CD4-positive, alpha-beta T cell (primary cell): Measurements from ENCODE around the gene SLC1A2. TPM values are rescaled to one million over a fixed set of nuclear protein-coding genes. Genes with fewer than 3 reads are reported as not detected.

Source experiments
- ATAC-seq: fragments of 200-7000 bp; cut with Tn5 transposase; one replicate; pipeline ENCODE4 v1.10.0; 2022; ENCODE audit warnings: mild to moderate bottlenecking; ENCODE audit not compliant: poor library complexity
- CTCF ChIA-PET: fragments of 350-600 bp; sonication (Branson Sonifier 250); formaldehyde crosslinking; loops from one replicate; lab custom pipeline; 2021; ENCODE audit warnings: antibody characterized with exemption, inconsistent platforms; lab: Charles Lee
- POLR2A ChIA-PET: fragments of 350-600 bp; sonication (Branson Sonifier 250); formaldehyde crosslinking; loops from one replicate; lab custom pipeline; 2021; ENCODE audit warnings: antibody characterized with exemption, inconsistent platforms; lab: Charles Lee
- DNase-seq, 14 experiments: peaks; one replicate each; pipeline ENCODE4 v3.0.0-alpha.2; 2013 to 2020; ENCODE audit warnings: mixed read lengths in 2 of 14
- H3K27ac ChIP-seq, 2 donors: one replicate each; pipeline versions ENCODE4 v1.5.1 to v1.7.0; 2013; ENCODE audit warnings: low read length in 2 of 2, low read depth in 1 of 2, mild to moderate bottlenecking in 1 of 2
- H3K27me3 ChIP-seq, 2 experiments: 1 replicate in 1 of 2; 2 replicates in 1 of 2; pipeline versions ENCODE4 v1.6.1 to v1.7.0; 2013; ENCODE audit warnings: low read length in 2 of 2, control low read depth in 1 of 2, mild to moderate bottlenecking in 1 of 2, moderate library complexity in 1 of 2; ENCODE audit not compliant: insufficient read depth in 2 of 2, control insufficient read depth in 1 of 2
- H3K36me3 ChIP-seq: one replicate; pipeline ENCODE4 v1.6.1; 2013; ENCODE audit warnings: low read length, control low read depth; ENCODE audit not compliant: insufficient read depth
- H3K4me1 ChIP-seq: one replicate; pipeline ENCODE4 v1.6.1; 2013; ENCODE audit warnings: low read length, control low read depth; ENCODE audit not compliant: insufficient read depth
- H3K4me3 ChIP-seq: one replicate; pipeline ENCODE4 v1.5.1; 2013; ENCODE audit warnings: mild to moderate bottlenecking, low read length, moderate library complexity
- H3K9me3 ChIP-seq, 2 experiments: 1 replicate in 1 of 2; 2 replicates in 1 of 2; pipeline versions ENCODE4 v1.6.1 to v1.7.0; 2013; ENCODE audit warnings: low read length in 2 of 2, mild to moderate bottlenecking in 2 of 2, control low read depth in 1 of 2, moderate library complexity in 1 of 2; ENCODE audit not compliant: control insufficient read depth in 1 of 2, insufficient read depth in 1 of 2
- H3K27ac Mint-ChIP-seq: one replicate; pipeline ENCODE4 v1.8.0; 2020; ENCODE audit warnings: mixed read lengths
- H3K27me3 Mint-ChIP-seq: one replicate; pipeline ENCODE4 v1.8.0; 2021; ENCODE audit warnings: mixed read lengths
- H3K36me3 Mint-ChIP-seq: one replicate; pipeline ENCODE4 v1.8.0; 2021; ENCODE audit warnings: low read depth, mixed read lengths
- H3K4me1 Mint-ChIP-seq: one replicate; pipeline ENCODE4 v1.8.0; 2021; ENCODE audit warnings: low read depth, mixed read lengths
- H3K4me3 Mint-ChIP-seq: one replicate; pipeline ENCODE4 v1.8.0; 2020; ENCODE audit warnings: mild to moderate bottlenecking, mixed read lengths
- H3K9me3 Mint-ChIP-seq: one replicate; pipeline ENCODE4 v1.8.0; 2020; ENCODE audit warnings: mixed read lengths
- CTCF ChIP-seq: fragments of 200-600 bp; IDR thresholded peaks from one replicate; pipeline ENCODE4 v1.8.0; 2022; ENCODE audit warnings: antibody characterized with exemption, mild to moderate bottlenecking
- intact Hi-C, 2 experiments: fragments of 100-400 bp; cut with DNase I in 1 of 2; cut with micrococcal nuclease in 1 of 2; formaldehyde crosslinking; loops; one replicate each; pipeline versions ENCODE4 v1.15.1 to v1.9.0; 2023 to 2025; cut with DNase I, micrococcal nuclease
- total RNA-seq, 174 experiments: library from RNA in 2 of 174; stranded (reverse) in 2 of 174; gene quantifications; one replicate each; pipeline ENCODE4 v1.2.3 and lab custom pipeline; 2021 to 2026

Gene SLC1A2
- total RNA-seq, 2 experiments from 2014 or later = not detected

DNA sequence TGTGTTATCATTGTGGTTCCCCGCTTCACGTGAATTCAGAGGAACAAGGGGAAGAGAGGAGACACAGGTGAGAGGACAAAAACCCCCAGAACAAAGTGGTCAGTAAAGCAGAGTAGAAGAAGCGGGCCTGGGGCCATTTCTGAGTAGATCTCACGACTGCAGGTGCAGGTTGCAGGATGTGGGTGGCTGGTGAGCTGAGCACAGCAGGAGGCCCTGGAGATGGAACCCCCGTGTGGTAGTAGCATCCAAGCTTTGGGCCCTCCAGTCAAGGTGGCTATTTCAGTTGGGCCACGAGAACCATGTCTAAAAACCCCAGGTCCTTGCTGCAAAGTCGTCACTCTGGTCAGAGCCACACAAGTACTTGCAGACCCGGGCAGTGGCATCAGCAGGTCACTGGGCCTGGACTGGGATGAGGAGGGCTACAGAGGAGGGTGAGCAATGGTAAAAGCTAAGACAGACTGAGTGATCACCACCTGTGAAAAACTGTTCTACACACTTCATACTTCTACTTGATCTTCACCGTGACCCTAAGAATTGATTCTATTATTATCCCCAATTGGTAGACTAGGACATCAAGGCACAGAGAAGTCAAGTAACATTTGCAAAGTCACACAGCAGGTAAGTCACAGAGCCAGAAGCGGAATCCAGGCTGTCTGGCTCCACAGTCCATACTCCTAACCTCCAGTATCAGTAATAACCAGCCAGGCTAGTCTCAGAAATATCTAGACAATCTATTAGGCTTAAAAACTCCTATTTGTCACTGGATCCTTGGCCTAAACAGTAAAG lies 43.8 kb downstream of the SLC1A2 start:
- Mint-ChIP-seq H3K36me3 (no peaks in the 10 kb centered on the region), H3K4me1 (no peaks in the 10 kb centered on the region), H3K4me3 (no peak overlapping the region), H3K9me3 (no peaks in the 10 kb centered on the region), H3K27ac (no peak overlapping the region), H3K27me3 (no peaks in the 10 kb centered on the region)
- ChIA-PET POLR2A (interaction anchor here (0.6 kb wide), 1 partner anchor 422 kb away, joined by 3 read pairs; no protein-coding TSS in a partner anchor), CTCF (interaction anchor here (1.0 kb wide), 1 partner anchor 35 kb away, joined by 3 read pairs; no protein-coding TSS in a partner anchor)
- H3K27me3 ChIP-seq = no peaks in the 10 kb centered on the region
- ATAC-seq (no peak), DNase-seq (no peak)
- no peak for TF ChIP-seq CTCF
- intact Hi-C loops = no loop called here
- no peaks in the 10 kb centered on the region for H3K4me1 ChIP-seq
- H3K27ac ChIP-seq = no peak overlapping the region
- no peaks in the 10 kb centered on the region for H3K9me3 ChIP-seq
- H3K36me3 ChIP-seq = no peaks in the 10 kb centered on the region
- H3K4me3 ChIP-seq = no peak overlapping the region

DNA sequence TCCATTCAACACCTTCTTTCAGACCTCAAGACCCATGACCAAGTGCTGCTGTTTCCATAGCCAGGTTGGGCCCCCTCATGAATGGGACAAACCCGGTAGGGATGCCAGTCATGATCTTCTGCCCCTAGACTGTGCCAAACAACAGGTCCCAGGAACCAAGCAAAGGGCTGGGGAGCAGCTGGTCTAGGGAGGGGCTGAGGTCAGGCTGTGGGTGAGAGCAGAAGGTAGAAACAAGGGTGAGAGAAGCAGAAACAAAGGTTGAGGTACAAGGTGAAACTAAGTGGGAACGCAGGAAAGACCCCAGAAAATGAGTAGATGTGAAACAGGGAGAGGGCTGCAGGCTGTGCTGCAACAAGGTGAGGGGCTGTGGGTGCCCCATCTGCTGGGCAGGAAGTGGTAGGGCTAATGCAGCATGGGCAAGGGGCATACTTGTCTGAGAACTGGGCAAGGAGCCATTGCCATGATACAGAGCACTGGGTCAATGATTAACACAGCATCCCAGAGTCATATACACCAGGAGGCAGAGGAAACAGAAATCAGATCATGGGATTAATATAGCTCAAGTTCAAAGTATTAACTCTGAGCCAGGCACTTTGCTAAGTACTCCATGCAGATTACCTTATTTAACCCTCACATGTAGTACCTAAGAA lies 45.9 kb downstream of the SLC1A2 start:
- H3K27ac Mint-ChIP-seq = no peak overlapping the region
- Histone ChIP-seq H3K4me3 (no peak overlapping the region), H3K9me3 (no peaks in the 10 kb centered on the region), H3K36me3 (no peaks in the 10 kb centered on the region), H3K27me3 (no peaks in the 10 kb centered on the region), H3K4me1 (no peaks in the 10 kb centered on the region), H3K27ac (no peak overlapping the region)
- no peaks in the 10 kb centered on the region for H3K9me3 Mint-ChIP-seq
- TF ChIP-seq CTCF = no peak
- POLR2A ChIA-PET = no interaction called here
- peak in 1 of 14 experiments; percentile 15 for DNase-seq
- no peaks in the 10 kb centered on the region for H3K27me3 Mint-ChIP-seq
- ATAC-seq = no peak
- H3K4me3 Mint-ChIP-seq = no peak overlapping the region
- no peaks in the 10 kb centered on the region for H3K36me3 Mint-ChIP-seq
- no peaks in the 10 kb centered on the region for H3K4me1 Mint-ChIP-seq
- CTCF ChIA-PET = no interaction called here
- intact Hi-C loops = no loop called here

DNA sequence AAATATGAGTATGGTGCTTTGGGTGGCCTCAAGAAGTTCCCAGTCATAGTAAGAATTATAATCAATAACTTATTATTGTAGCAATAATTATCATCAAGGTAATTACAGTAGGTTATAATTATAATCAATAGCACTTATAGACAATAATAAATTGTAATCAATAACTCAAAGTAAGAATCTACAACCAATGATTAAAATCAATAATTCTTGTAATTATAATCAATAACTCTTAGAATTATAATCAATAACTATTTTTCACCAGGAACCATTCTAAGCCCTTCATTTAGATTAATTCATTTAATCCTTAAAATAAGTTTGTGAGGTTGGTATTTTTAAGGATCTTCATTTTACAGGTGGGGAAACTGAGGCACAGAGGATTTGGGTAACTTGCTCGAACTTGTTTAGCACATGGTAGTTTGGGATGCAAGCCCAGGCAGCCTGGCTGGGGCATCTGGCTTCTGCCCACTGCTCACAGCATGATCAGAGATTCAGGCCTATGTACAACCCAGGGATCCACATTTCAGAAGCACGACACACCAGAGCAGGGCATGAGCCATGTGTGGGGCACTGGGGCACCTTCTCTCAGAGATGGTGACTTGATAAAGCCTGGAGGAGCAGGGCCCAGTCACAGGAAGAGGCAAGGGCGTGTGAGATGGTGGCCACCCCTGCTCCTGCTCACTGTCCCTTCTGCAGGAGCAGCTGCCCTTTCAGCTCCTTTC lies 46.6 kb downstream of the SLC1A2 start:
- H3K4me1 Mint-ChIP-seq = no peaks in the 10 kb centered on the region
- H3K9me3 Mint-ChIP-seq = no peaks in the 10 kb centered on the region
- Histone ChIP-seq H3K9me3 (no peaks in the 10 kb centered on the region), H3K27me3 (no peaks in the 10 kb centered on the region), H3K4me1 (no peaks in the 10 kb centered on the region), H3K27ac (no peak overlapping the region), H3K36me3 (no peaks in the 10 kb centered on the region), H3K4me3 (no peak overlapping the region)
- no peaks in the 10 kb centered on the region for H3K36me3 Mint-ChIP-seq
- ChIA-PET CTCF (no interaction called here), POLR2A (no interaction called here)
- no peaks in the 10 kb centered on the region for H3K27me3 Mint-ChIP-seq
- no peak overlapping the region for H3K4me3 Mint-ChIP-seq
- intact Hi-C loops = no loop called here
- TF ChIP-seq CTCF = no peak
- no peak for DNase-seq
- no peak for ATAC-seq
- H3K27ac Mint-ChIP-seq = no peak overlapping the region
